CD14-positive monocyte (primary cell): ENCODE data around the gene QSOX2. TPM values are rescaled to one million over a fixed set of nuclear protein-coding genes. Genes with fewer than 3 reads are reported as not detected.

ENCODE experiments used
- DNase-seq, 3 donors: peaks; one replicate each; pipeline ENCODE4 v3.0.0-alpha.2; 2011 to 2022
- H2AFZ ChIP-seq: 2 replicates; pipeline ENCODE4 v1.6.0; 2012; ENCODE audit warnings: mild to moderate bottlenecking, low read depth, low read length, inconsistent platforms; ENCODE audit not compliant: insufficient read depth, poor library complexity, severe bottlenecking
- H3K27ac ChIP-seq, 2 donors: 1 replicate in 1 of 2; 2 replicates in 1 of 2; pipeline ENCODE4 v1.5.1; 2012 to 2013; ENCODE audit warnings: low read length in 2 of 2, control low read depth in 1 of 2, inconsistent platforms in 1 of 2, low read depth in 1 of 2, mild to moderate bottlenecking in 1 of 2
- H3K27me3 ChIP-seq, 2 donors: one replicate each; pipeline versions ENCODE4 v1.6.0 to v1.6.1; 2011 to 2013; ENCODE audit warnings: low read length in 2 of 2; ENCODE audit not compliant: control insufficient read depth in 2 of 2, insufficient read depth in 2 of 2
- H3K36me3 ChIP-seq, 2 donors: replicated peaks in 1 of 2; 1 replicate in 1 of 2; 2 replicates in 1 of 2; pipeline versions ENCODE4 v1.5.1 to v1.6.1; 2012 to 2013; ENCODE audit warnings: low read length in 2 of 2, control low read depth in 1 of 2, inconsistent platforms in 1 of 2, mild to moderate bottlenecking in 1 of 2; ENCODE audit not compliant: insufficient read depth in 2 of 2, control insufficient read depth in 1 of 2
- H3K4me1 ChIP-seq, 2 donors: 1 replicate in 1 of 2; 2 replicates in 1 of 2; pipeline versions ENCODE4 v1.5.1 to v1.6.1; 2012 to 2013; ENCODE audit warnings: low read length in 2 of 2, control low read depth in 1 of 2, inconsistent platforms in 1 of 2, mild to moderate bottlenecking in 1 of 2, moderate library complexity in 1 of 2; ENCODE audit not compliant: insufficient read depth in 2 of 2, control insufficient read depth in 1 of 2
- H3K4me2 ChIP-seq: replicated peaks from 2 replicates; pipeline ENCODE3; 2012; ENCODE audit warnings: low read length, moderate library complexity, mild to moderate bottlenecking; ENCODE audit not compliant: poor library complexity, severe bottlenecking; ENCODE audit errors: extremely low read depth
- H3K4me3 ChIP-seq, 3 experiments: fragments of 200-600 bp in 1 of 3; sonication (generic) in 1 of 3; replicated peaks in 1 of 3; 1 replicate in 2 of 3; 2 replicates in 1 of 3; pipeline ENCODE4 v1.5.1; 2011 to 2013; ENCODE audit warnings: low read length in 3 of 3, mild to moderate bottlenecking in 3 of 3, control low read depth in 2 of 3, low read depth in 2 of 3, inconsistent platforms in 1 of 3, moderate library complexity in 1 of 3
- H3K79me2 ChIP-seq: 2 replicates; pipeline ENCODE4 v1.6.0; 2012; ENCODE audit warnings: mild to moderate bottlenecking, control low read depth, inconsistent platforms, low read length, moderate library complexity; ENCODE audit not compliant: insufficient read depth
- H3K9ac ChIP-seq: 2 replicates; pipeline ENCODE4 v1.6.0; 2017; ENCODE audit warnings: low read length, mild to moderate bottlenecking; ENCODE audit not compliant: insufficient read depth, poor library complexity, severe bottlenecking
- H3K9me3 ChIP-seq, 2 donors: replicated peaks in 1 of 2; 1 replicate in 1 of 2; 2 replicates in 1 of 2; pipeline versions ENCODE4 v1.5.1 to v1.6.1; 2012 to 2013; ENCODE audit warnings: low read length in 2 of 2, control low read depth in 1 of 2; ENCODE audit not compliant: control insufficient read depth in 1 of 2, insufficient read depth in 1 of 2
- H4K20me1 ChIP-seq: 2 replicates; pipeline ENCODE4 v1.6.0; 2012; ENCODE audit warnings: mild to moderate bottlenecking, low read length, control low read depth, moderate library complexity; ENCODE audit not compliant: insufficient read depth
- H3K27ac Mint-ChIP-seq, 7 donors: one replicate each; pipeline ENCODE4 v1.8.0; 2020; ENCODE audit warnings: mild to moderate bottlenecking in 7 of 7, mixed read lengths in 7 of 7, moderate library complexity in 6 of 7, inconsistent platforms in 2 of 7
- H3K27me3 Mint-ChIP-seq, 3 donors: one replicate each; pipeline ENCODE4 v1.8.0; 2021 to 2022; ENCODE audit warnings: low read depth in 3 of 3, mild to moderate bottlenecking in 3 of 3, mixed read lengths in 3 of 3, moderate library complexity in 3 of 3, inconsistent platforms in 1 of 3
- H3K36me3 Mint-ChIP-seq, 2 donors: one replicate each; pipeline ENCODE4 v1.8.0; 2020; ENCODE audit warnings: mixed read lengths in 2 of 2, inconsistent platforms in 1 of 2, mild to moderate bottlenecking in 1 of 2
- H3K4me1 Mint-ChIP-seq: one replicate; pipeline ENCODE4 v1.8.0; 2020; ENCODE audit warnings: mild to moderate bottlenecking, mixed read lengths
- H3K4me3 Mint-ChIP-seq, 2 donors: one replicate each; pipeline ENCODE4 v1.8.0; 2020; ENCODE audit warnings: mild to moderate bottlenecking in 2 of 2, mixed read lengths in 2 of 2, moderate library complexity in 1 of 2
- H3K9me3 Mint-ChIP-seq, 7 donors: one replicate each; pipeline ENCODE4 v1.8.0; 2020 to 2022; ENCODE audit warnings: mixed read lengths in 7 of 7, mild to moderate bottlenecking in 6 of 7, moderate library complexity in 6 of 7, inconsistent platforms in 2 of 7
- CTCF ChIP-seq: fragments of 200-600 bp; IDR thresholded peaks from one replicate; pipeline ENCODE4 v1.8.0; 2022; ENCODE audit warnings: antibody characterized with exemption, mild to moderate bottlenecking
- WGBS: methylation state at CpG from one replicate; pipeline ENCODE4 v1.1.5; 2013; ENCODE audit warnings: missing lambda C conversion rate; ENCODE audit not compliant: insufficient coverage; 5-methylcytosine and 5-hydroxymethylcytosine counted together
- intact Hi-C, 2 donors: fragments of 100-400 bp; cut with micrococcal nuclease; formaldehyde crosslinking; loops; one replicate each; pipeline versions ENCODE4 v1.15.0 to v1.15.1; 2023
- polyA minus RNA-seq: library from RNA; depleted of rRNA, polyadenylated mRNA; stranded (reverse); fragments of >200 nt; gene quantifications from 2 replicates; pipeline ENCODE4 v1.2.3, GENCODE V29; 2012
- polyA plus RNA-seq, 3 donors: library from polyadenylated mRNA; depleted of rRNA in 1 of 3; unstranded in 2 of 3; stranded (reverse) in 1 of 3; fragments of 300-500 nt in 2 of 3; fragments of >200 nt in 1 of 3; fragmentation: Illumina TruSeq in 2 of 3; gene quantifications; 1 replicate in 2 of 3; 2 replicates in 1 of 3; pipeline ENCODE4 v1.2.3, GENCODE V29; 2012 to 2021
- total RNA-seq, 12 experiments: library from RNA in 1 of 12; stranded (reverse) in 1 of 12; fragments of 120-200 nt in 1 of 12; gene quantifications; one replicate each; pipeline ENCODE4 v1.2.4 and lab custom pipeline; 2013 to 2026; ENCODE audit warnings: mixed read lengths in 6 of 12, inconsistent platforms in 1 of 12

Gene QSOX2
- 2.7 TPM for total RNA-seq (2013)
- 1 to 10 TPM in 1 of 3 donors, under 1 TPM in 2; 0.03 to 8.4 (median 0.17) TPM for polyA plus RNA-seq
- polyA minus RNA-seq: 2.4 and 3.0 TPM in 2 replicates
- 2.7 to 18.3 (median 14.3) reads per million in 11 experiments for total RNA-seq (lab: John Stamatoyannopoulos, UW)

GRCh38 chr9:136245219-136246150, at the start of gene QSOX2:
Gene QSOX2 (minus strand): TSS chr9:136245812. CDS start chr9:136245803, 9 bp downstream.
- peaks cover 7% of the 10 kb centered on the region for H4K20me1 ChIP-seq
- peak within 1 kb of the TSS; percentile 79 for H2AFZ ChIP-seq
- H3K9me3 Mint-ChIP-seq: peaks cover 0 to 3% (median 0%) of the 10 kb centered on the region in 7 donors
- no peak for TF ChIP-seq CTCF
- H3K9me3 ChIP-seq: no peaks in the 10 kb centered on the region
- peak within 1 kb of the TSS; percentile 36 to 82 (median 79) for H3K4me3 ChIP-seq
- intact Hi-C loops: loop anchor here (2.0 to 10.0 kb wide), 3 partner anchors 21 to 341 kb away; partner anchors contain the start of genes CAMSAP1 (in 1 of the 2) and DNLZ (in 1 of the 2)
- H3K27me3 Mint-ChIP-seq: peaks cover 6 to 9% (median 8%) of the 10 kb centered on the region in 3 donors
- peak; percentile 75 to 89 (median 76) for DNase-seq
- peaks cover 33% of the 10 kb centered on the region for H3K79me2 ChIP-seq
- H3K27me3 ChIP-seq: no peaks in the 10 kb centered on the region
- peaks cover 0 to 9% of the 10 kb centered on the region in 2 donors for H3K36me3 Mint-ChIP-seq
- H3K27ac ChIP-seq: no peak within 1 kb of the TSS
- H3K9ac ChIP-seq: peak within 1 kb of the TSS; percentile 64
- peak within 1 kb of the TSS in 5 of 7 donors; percentile 58 to 84 (median 78) for H3K27ac Mint-ChIP-seq
- no peaks in the 10 kb centered on the region for H3K36me3 ChIP-seq
- peak within 1 kb of the TSS; percentile 93 for H3K4me2 ChIP-seq
- peaks cover 38% of the 10 kb centered on the region for H3K4me1 Mint-ChIP-seq
- peak within 1 kb of the TSS; percentile 81 to 89 for H3K4me3 Mint-ChIP-seq
- WGBS: under 1% methylated on average over 88 of the region's 112 CpGs
- H3K4me1 ChIP-seq: peaks cover 18 to 23% of the 10 kb centered on the region in 2 donors

GRCh38 chr9:136295055-136295454, 49.4 kb upstream of the QSOX2 start:
- Histone ChIP-seq H3K27me3 (no peaks in the 10 kb centered on the region), H3K4me1 (no peaks in the 10 kb centered on the region), H3K9ac (no peak overlapping the region), H3K36me3 (no peaks in the 10 kb centered on the region), H3K4me3 (no peak overlapping the region), H3K79me2 (no peaks in the 10 kb centered on the region), H4K20me1 (no peaks in the 10 kb centered on the region), H2AFZ (no peak overlapping the region), H3K4me2 (no peak overlapping the region), H3K9me3 (peaks cover 0 to 6% of the 10 kb centered on the region in 2 donors), H3K27ac (no peak overlapping the region)
- Mint-ChIP-seq H3K4me1 (no peaks in the 10 kb centered on the region), H3K9me3 (peaks cover 0 to 2% (median 0%) of the 10 kb centered on the region in 7 donors), H3K4me3 (no peak overlapping the region), H3K36me3 (no peaks in the 10 kb centered on the region), H3K27me3 (peaks cover 0 to 4% (median 3%) of the 10 kb centered on the region in 3 donors), H3K27ac (no peak overlapping the region)
- TF ChIP-seq CTCF: no peak
- intact Hi-C loops: no loop called here
- no peak for DNase-seq
- 96% methylated on average over 12 of the region's 16 CpGs for WGBS
